HG03565 (cell line): ENCODE data around the gene GPRC5C.
"Not testable (repeated sequence)": the region's sequence is repeated elsewhere in the genome, so short reads cannot be mapped to it uniquely, and the experiment has no call there.

ENCODE experiments used
- ATAC-seq: cut with Tn5 transposase; IDR thresholded peaks from one replicate; pipeline ENCODE4 v1.9.1; 2021; ENCODE audit warnings: mild to moderate bottlenecking, moderate library complexity; ENCODE audit not compliant: unreplicated experiment

GPRC5C gene

DNA sequence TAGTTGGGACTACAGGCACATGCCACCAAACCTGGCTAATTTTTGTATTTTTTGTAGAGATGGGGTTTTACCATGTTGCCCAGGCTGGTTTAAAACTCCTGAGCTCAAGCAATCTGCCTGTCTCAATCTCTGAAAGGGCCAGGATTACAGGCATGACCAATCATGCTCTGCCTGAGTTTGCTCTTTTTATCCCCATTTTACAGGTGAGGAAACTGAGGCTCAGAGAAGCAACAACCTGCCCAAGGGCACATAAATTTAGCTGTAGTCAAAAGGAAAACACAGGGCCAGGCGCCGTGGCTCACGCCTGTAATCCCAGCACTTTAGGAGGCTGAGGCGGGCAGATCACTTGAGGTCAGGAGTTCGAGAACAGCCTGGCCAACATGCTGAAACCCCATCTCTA lies 26.6 kb upstream of the GPRC5C start:
- not testable (repeated sequence) for ATAC-seq

DNA sequence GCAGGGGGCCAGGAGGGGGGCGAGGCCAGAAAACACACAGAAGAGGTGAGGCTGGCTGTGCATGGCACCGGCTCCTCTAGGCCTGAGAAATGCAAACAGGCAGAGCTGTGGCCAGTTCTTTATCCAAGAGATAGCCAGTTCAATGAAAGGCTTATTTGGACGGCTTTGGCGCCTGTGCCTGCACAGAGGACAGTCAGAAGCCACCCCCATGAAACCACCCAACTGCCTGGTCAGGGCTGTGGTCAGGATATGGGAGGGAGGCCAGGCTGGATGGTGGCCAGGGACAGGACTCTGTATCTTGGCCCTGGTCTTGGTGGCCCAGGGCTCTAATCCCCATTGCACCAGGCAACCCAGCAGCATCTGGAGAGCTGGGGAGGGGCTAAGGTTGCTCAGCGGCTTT lies 24.5 kb upstream of the GPRC5C start:
- no peak for ATAC-seq

DNA sequence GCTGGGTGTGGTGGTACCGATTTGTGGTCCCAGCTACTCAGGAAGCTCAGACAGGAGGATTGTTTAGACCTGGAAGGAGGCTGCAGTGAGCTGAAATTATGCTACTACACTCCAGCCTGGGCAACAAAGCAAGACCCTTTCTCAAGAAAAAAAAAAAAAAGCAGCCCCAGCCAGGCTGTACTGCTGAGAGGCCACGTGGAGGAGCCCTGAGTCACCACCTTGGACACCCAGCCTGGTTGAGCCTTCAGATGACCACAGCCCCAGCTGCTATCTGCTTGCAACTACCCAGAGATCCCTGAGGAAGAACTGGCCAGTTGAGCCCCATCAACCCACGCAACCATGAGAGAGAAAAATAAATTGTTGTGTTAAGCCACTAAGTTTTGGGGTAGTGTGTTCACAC lies 23.6 kb upstream of the GPRC5C start:
- ATAC-seq = no peak

DNA sequence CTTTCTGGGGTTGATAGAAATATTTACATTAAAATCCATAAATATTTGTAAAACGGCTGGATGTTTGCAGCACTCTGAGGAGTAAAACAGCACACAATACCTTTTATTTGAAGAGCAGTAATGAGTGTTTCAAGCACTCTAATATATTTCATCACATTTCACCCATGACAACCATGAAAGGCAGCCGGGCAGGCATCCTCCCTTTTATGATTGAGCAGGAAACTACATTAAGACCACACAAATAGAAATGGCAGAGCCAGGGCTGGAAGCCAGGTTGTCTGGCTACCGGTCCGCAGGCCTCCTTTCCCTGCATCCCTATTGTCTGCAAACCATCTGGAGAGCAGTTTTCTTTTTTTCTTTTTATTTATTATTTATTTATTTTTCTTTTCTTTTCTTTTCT lies 23.1 kb upstream of the GPRC5C start:
- no peak for ATAC-seq

DNA sequence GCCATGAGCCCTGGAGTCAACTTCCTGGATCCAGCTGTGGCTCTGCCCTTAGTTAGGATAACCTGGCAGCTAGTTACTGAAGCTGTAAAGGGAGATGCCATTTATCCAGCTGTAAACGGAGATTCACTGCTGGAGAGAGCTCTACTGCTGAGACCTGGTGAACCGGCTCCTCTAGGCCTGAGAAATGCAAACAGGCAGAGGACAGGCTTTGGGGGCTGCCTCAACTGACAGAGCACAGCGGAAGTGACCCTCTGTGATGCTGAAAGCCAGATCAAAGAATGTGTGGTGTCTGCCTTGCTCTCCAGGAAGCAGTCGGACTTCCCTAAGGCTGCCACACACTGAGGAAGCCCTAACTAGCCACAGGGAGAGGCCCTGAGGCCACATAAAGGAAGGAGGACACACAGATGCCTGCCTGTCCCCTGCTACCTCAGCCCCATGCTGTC lies 21.9 kb upstream of the GPRC5C start:
- no peak for ATAC-seq

DNA sequence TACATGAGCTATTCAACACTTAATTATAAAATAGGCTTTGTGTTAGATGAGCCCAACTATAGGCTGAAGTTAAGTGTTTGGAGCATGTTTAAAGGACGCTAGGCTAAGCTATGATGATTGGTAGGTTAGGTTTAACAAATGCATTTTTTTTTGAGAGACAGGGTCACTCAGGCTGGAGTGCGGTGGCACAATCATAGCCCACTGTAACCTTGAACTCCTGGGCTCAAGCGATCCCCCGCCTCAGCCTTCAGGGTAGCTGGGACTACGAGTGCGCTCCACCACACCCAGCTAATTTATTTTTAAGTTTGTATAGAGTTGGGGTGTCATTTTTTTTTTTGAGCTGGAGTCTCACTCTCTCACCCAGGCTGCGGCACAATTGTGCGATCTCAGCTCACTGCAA lies 19.3 kb upstream of the GPRC5C start:
- ATAC-seq = no peak

DNA sequence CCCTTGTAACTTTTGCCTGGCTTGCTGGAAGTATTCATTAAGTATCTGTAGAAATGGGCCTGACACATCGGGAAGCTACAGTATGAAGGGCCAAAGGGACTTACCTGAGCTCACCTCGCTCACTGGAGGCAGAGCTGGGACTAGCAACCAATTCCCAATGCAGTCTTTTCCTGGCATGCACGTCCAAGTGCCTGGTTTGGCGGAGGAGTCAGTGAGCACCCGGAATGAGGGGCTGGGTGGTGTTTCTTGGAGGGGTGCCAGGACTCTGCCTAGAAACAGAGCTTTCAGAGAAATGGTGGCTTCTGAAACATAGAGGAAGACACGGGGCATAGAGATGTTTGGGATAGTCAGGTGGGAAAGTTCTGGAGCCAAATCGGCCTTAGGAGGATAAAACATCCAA lies 18.4 kb upstream of the GPRC5C start:
- no peak for ATAC-seq

DNA sequence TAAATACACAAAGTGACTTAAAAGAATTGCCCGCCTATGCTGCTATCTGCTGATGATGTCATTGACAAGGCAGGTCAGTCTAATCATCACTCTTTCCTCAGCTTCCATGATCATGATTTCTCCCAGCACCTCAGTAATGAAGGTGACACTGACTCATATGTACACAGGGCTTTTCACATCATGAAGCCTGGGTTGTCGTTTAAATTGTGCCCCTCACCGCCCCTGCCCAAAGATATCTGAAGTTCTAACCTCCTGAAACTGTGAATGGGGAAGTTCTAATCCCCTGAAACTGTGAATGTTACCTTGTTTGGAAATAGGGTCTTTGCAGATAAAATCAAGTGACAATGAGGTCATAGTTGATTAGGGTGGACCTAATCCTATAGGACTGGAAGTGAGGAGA lies 17.4 kb upstream of the GPRC5C start:
- ATAC-seq = no peak

DNA sequence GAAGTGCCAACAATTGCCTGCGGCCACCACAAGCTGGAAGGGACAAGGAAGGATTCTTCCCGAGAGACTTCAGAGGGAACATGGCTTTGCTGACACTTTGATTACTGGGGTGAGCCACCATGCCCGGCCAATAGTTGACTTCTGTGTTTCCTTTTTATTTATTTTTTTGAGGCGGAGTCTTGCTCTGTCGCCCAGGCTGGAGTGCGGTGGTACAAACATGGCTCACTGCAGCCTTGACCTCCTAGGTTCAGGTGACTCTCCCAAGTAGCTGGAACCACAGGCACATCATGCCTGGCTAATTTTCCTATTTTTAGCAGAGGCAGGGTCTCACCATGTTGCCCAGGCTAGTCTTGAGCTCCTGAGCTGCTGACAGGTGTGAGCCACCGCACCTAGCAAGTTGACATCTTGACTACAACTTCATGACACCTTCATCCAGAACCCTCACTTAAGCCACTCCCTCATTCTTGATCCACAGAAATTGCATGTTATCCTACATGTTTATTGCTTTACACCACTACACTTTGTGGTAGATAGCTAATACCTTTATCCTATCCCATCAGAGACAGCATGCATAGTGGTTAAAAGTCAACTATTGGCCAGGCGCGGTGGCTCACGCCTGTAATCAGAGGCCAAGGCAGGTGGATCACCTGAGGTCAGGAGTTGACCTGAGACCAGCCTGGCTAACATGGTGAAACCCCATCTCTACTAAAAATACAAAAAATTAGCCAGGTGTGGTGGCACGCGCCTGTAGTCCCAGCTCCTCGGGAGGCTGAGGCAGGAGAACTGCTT lies 16.1 kb upstream of the GPRC5C start:
- no peak for ATAC-seq

DNA sequence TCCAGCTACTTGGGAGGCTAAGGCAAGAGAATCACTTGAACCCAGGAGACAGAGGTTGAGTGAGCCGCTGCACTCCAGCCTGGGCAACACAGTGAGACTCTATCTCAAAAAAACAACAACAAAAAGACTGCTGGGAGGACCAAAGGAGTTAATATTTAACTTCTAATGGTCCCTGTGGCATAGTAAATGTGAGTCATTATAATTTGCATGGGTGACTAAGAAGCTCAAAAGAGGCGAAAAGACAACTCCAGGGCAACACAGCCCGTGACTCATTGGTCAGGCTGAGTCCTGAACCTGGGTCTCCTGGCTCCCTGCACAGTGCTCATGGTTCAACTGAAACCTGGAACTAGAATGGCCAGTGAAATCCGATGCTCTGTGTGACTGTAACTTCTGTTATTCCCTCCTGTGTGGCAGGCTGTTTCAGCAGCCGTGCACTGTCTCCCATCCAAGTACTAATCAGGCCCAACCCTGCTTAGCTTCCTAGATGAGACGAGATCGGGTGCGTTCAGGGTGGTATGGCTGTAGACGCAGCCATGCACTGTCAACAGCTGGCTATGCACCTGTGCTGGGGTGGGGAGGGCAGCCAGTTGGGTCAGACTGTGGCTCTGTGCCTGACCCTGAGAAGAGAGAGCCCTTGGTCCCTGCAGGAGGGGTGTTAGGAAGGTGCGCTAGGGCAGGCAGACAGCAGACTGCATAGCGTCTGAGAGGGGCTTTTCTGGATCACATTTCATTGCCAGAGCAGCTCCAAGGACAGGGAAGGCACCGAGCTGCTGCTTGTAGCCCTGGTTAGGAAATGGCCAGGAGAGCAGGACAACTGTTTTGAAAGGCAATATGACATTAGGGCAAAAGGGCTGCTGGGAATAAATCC lies 14.5 kb upstream of the GPRC5C start:
- ATAC-seq = no peak

DNA sequence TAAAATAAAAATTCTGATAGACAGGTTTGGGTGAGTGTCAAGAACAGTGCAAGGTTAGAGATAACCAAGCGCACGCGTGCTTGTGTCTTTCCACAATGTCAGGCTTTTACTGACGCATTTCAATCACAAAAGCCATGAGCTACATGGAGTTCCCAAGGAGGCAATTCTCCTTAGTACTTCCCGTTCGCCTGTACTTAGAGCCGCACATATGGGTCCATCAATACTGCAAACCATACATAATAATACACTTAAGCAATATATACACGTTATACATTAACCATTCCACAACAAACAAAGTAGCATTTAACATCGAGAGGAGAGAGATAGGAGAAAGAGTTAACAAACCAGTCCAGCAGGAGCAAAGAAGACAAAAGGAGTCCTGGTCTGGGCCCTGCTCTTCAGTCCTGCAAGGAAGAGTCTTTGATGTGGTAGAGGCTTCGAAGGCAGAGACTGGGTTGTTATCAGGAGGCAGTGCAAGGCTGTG lies 11.9 kb upstream of the GPRC5C start:
- ATAC-seq = no peak

DNA sequence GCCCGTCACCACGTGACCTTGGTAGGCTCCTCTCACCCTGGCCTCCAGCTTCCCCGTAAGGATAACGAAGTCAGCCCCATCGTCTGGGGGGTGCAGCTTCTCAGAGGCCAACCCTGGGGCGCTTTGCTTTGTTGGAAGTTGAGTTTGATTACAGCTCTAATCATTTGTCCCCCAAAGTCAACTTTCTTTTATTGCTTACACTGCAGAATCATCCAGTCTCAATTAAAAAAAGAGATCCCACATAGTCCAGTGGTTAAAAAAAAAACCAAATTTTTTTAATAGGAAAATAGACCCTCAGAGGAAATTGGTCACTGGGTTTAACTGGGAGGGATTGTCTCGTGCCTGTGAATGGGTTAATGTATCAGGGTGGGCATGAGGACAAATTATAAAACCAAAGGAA lies 7.8 kb upstream of the GPRC5C start:
- ATAC-seq = no peak

DNA sequence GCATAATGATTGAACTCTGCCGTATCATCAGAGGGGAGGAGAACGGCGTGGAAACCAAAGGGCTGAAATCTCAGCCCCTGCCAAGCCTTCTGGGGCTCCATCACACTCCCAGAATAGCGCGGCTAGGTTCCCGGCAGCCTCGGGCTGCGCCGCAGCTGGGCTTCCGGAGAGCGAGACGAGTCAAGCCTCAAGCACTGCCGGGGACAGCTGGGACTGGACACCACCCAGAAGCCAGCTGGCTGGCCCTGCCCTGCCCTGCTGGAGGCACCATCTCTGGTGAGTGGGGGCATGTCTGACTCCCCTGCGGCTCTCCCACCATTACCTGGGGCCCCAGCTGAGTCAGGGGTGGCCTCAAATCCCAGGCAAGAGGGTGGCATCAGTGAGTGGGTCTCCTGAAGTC lies 7.2 kb upstream of the GPRC5C start:
- ATAC-seq = no peak

DNA sequence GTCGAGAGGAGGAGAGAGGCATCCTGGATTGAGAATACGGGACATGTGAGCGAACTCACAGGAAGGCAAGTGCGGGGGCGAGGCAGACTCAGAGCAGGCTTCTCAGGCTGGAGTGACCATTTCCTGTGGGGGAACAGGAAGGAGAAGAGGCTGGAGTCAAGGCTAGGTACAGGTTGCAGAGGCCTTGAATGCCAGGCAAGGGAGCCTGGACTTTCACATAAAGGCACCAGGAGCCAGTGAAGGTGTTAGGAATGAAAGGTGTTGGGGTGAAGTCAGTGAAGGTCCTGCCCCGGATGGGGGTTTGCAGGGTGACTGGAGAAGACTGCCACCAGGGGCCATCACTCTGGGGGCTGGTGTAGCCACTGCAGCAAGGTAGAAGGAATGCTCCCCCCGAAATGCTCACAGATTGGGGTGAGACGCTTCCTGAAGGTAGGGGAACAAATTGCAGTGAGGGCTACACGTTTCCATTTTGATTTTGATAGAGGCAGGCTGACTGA lies 5.3 kb upstream of the GPRC5C start:
- ATAC-seq = no peak

DNA sequence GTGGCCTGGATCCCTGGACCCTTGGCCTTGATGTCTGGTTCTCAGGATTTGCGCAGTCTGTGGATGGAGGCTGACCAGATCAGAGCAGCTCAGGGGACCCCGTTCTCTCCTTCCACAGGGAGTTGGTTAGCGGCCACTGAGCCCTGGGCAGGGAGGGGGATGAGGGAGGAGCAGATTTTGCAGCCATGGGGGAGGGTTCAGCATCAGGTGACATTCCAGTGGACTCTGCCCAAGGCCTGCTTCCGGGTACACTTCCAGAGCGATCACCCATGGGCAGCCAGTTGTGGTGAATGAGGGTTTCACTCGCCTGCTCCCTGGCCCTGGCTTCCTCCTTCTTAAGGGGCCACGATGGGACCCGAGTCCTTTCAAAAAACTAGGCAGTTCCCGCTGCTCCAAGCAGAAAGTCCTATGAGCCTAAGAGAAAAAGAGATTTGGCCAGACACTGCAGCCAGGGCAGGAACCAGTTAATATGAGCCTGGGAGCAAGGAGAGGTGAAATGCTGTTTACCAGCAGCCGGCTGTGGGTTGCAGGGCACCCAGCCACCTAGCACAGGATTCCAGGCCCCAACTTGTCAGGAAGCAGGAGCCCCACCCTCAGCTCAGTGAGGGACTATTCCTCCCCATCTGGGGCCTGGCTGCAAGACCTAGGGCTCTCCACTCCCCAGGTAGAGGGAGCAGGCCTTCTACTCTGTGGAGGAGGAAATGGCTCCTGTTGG lies 4.7 kb upstream of the GPRC5C start:
- ATAC-seq = no peak

DNA sequence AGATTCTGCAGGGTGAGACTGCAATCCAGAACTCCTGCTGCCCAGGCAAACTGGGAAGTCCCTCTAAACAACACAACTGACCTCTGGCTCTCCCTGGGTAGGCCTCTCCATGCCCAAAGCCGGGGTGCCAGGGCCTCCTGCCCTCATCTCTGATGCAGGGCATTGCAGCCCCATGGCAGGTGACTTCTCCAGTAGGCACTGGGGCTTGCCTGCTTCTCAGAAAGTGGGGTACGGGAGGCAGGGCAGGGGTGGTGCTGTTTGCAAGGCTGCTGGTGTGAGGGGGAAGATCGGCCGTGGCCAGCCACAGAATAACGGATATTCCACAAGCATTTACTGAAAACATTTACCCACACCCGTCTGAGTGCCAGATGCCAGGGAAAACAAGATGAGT lies 4.1 kb upstream of the GPRC5C start:
- no peak for ATAC-seq

DNA sequence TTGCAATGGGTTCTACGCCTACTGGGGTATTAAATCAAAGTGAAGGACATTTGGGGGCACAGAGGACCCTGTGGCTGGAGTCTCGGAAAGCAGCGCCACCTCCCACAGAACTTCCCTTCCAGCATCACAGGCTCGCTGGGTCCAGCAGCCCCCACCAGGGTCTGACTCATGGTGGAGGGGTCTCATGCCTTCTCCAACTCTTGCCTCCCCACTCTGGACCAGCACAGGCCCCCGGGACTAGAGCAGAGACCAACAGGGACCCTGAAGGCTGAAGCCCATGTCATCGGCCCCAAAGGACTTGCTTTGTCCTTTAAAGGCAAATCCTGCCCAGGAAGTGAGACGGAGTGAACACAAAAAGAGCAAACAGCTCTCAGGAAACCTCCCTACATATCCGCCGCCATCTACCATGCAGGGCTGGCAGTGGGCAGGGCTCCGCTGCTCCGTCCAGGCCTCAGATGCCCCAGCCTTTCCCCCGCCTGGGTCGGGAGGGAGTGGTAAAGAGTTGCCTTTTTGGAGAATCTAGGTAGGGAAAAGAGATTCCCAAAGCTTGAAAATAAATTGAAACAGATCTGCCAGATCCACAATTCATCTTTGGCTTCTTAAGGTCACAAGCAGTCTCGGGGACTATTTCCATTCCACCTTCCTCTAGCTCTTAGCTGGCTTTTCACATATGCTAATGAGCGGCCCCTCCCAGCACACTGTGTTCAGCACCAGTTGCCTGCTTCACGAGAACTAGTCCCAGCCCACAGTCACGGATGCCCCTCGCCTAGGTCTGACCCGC lies 2.1 kb upstream of the GPRC5C start:
- no peak for ATAC-seq

DNA sequence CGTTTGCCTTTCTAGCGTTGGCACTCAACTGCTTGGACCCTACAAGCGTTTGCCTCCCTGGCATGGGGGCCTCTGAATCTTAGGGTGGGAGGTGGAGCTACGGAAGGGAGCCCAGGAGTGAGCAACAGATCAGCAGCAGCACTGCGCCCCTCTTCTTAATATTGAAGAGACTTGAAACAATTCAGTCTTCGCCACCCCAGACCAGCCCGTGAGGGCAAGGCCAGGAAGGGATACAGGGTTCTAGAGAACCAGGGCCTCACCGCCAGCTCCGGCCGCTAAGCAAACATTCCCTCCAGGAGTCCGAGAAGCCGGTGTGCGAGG lies 1.5 kb upstream of the GPRC5C start:
- no peak for ATAC-seq

DNA sequence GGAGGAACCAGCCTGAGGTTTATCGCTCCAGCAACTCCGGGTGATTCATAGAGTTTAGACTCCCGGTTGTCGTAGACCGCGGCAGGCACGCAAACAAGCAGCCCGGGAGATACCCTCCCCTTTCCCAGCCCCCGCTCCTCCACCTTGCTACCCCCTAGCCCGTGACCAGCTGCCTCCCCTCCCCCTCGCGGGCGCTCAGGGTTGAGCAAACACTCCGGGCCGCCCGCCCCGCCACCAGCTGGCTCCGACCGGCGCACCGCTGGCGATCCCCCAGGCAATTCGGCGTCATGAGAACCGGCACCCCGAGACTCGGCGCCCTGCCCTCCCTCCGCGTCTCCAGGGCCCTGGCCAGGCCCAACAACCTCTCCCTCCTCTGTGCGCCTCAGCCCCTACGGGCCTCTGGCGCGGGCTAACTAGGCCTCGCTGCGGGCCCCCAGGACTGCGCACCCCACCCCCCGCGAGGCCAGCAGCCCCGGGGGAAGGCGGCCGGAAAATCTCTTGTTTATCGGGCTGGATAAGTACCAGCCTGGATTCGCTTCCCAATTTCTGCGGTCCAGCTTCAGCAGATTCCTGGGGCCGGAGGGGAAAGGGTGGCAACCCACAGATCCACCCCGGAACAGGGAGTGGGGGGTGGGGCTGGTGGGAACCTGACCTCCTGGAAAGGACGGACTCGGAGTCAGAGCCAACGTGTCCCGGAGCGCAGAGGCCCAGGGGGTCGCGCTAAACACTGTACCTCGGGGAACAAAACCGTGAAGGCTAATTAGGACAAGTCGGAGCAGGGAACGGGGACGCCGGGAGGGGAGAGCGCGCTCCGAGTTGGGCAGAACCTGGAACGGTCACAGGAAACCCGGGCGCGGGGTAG lies 951 bp upstream of the GPRC5C start:
- no peak for ATAC-seq

DNA sequence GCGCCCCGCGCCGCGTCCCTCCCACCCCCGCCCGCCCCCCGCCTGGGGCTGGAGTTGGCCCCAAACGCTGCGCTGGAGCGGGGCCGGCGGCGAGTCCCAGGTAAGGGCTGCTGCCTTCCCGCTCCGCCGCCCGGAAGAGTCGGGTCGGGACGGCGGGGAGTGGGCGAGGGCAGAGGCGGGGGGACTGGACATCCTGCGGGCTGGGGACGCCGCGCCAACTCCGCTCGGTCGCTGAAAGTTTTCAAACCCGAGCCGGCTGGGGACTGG lies 469 bp downstream of the GPRC5C start:
- ATAC-seq = no peak
